IMR-90 (cell line): ENCODE data around the gene LAPTM5. TPM values are rescaled to one million over a fixed set of nuclear protein-coding genes. Genes with fewer than 3 reads are reported as not detected.

Experiments
- ATAC-seq: fragments of 200-7000 bp; cut with Tn5 transposase; 2 replicates; pipeline ENCODE4 v1.9.1; 2020; ENCODE audit warnings: low read depth, mild to moderate bottlenecking, moderate library complexity
- BruUV-seq: library from RNA; stranded (reverse); fragments of 400-500 nt; replicated peaks from 2 replicates; lab custom pipeline; 2021; lab: Mats Ljungman, UMichigan
- CTCF ChIA-PET: fragments of 300-600 bp; formaldehyde crosslinking; extraction: SDS; loops from one replicate; lab custom pipeline; 2021; ENCODE audit warnings: antibody characterized with exemption; lab: Yijun Ruan, JAX
- POLR2A ChIA-PET: fragments of 300-600 bp; sonication (Branson Sonifier 250); formaldehyde crosslinking; loops from one replicate; lab custom pipeline; 2022; ENCODE audit warnings: antibody characterized with exemption; ENCODE audit not compliant: unreplicated experiment; lab: Charles Lee
- DNase-seq: peaks from one replicate; pipeline ENCODE4 v3.0.0; 2013
- H2AFZ ChIP-seq: replicated peaks from 2 replicates; pipeline ENCODE3; 2013; ENCODE audit warnings: low read length, mild to moderate bottlenecking; ENCODE audit not compliant: poor library complexity
- H2AK5ac ChIP-seq: 2 replicates; pipeline ENCODE4 v1.6.1; 2013; ENCODE audit warnings: low read depth, low read length, inconsistent platforms
- H2AK9ac ChIP-seq: replicated peaks from 2 replicates; pipeline ENCODE3; 2013; ENCODE audit warnings: mild to moderate bottlenecking, low read depth, low read length, moderate library complexity; ENCODE audit not compliant: poor library complexity
- H2BK120ac ChIP-seq: 2 replicates; pipeline ENCODE4 v1.6.1; 2013; ENCODE audit warnings: low read depth, low read length, inconsistent platforms
- H2BK15ac ChIP-seq: 3 replicates; pipeline ENCODE4 v1.6.1; 2013; ENCODE audit warnings: low read depth, low read length, inconsistent platforms
- H2BK20ac ChIP-seq: 2 replicates; pipeline ENCODE4 v1.6.1; 2013; ENCODE audit warnings: low read depth, mild to moderate bottlenecking, inconsistent platforms, low read length, moderate library complexity
- H2BK5ac ChIP-seq: 2 replicates; pipeline ENCODE4 v1.6.1; 2013; ENCODE audit warnings: mild to moderate bottlenecking, low read depth, low read length, inconsistent platforms; ENCODE audit not compliant: poor library complexity, severe bottlenecking
- H3K14ac ChIP-seq: replicated peaks from 2 replicates; pipeline ENCODE4 v1.6.1; 2013; ENCODE audit warnings: low read depth, low read length, inconsistent platforms
- H3K18ac ChIP-seq: 2 replicates; pipeline ENCODE4 v1.6.1; 2013; ENCODE audit warnings: low read depth, low read length, control low read depth
- H3K23ac ChIP-seq: 2 replicates; pipeline ENCODE4 v1.6.1; 2013; ENCODE audit warnings: low read depth, low read length, inconsistent platforms
- H3K27ac ChIP-seq: 2 replicates; pipeline ENCODE4 v1.5.1; 2013; ENCODE audit warnings: mild to moderate bottlenecking, control low read depth, low read length; ENCODE audit not compliant: insufficient read depth
- H3K27me3 ChIP-seq: 2 replicates; pipeline ENCODE4 v1.6.1; 2013; ENCODE audit warnings: low read length; ENCODE audit not compliant: control insufficient read depth, insufficient read depth
- H3K36me3 ChIP-seq: 2 replicates; pipeline ENCODE4 v1.6.1; 2013; ENCODE audit warnings: low read length, mixed read lengths; ENCODE audit not compliant: control insufficient read depth, insufficient read depth
- H3K4ac ChIP-seq: 2 replicates; pipeline ENCODE4 v1.6.1; 2013; ENCODE audit warnings: low read depth, low read length, inconsistent platforms
- H3K4me1 ChIP-seq: 2 replicates; pipeline ENCODE4 v1.6.1; 2013; ENCODE audit warnings: low read length, mixed read lengths; ENCODE audit not compliant: control insufficient read depth, insufficient read depth
- H3K4me2 ChIP-seq: 2 replicates; pipeline ENCODE4 v1.6.1; 2013; ENCODE audit warnings: low read depth, mild to moderate bottlenecking, control low read depth, low read length, moderate library complexity
- H3K4me3 ChIP-seq: 2 replicates; pipeline ENCODE4 v1.5.1; 2013; ENCODE audit warnings: low read depth, mild to moderate bottlenecking, control low read depth, low read length, moderate library complexity; ENCODE audit not compliant: insufficient read depth
- H3K56ac ChIP-seq: 2 replicates; pipeline ENCODE4 v1.6.1; 2013; ENCODE audit warnings: low read length, inconsistent platforms; ENCODE audit not compliant: insufficient read depth; ENCODE audit errors: extremely low read depth
- H3K79me1 ChIP-seq, 2 experiments: 2 replicates each; pipeline ENCODE4 v1.6.1; 2013; ENCODE audit warnings: low read length in 2 of 2, inconsistent platforms in 1 of 2, low read depth in 1 of 2
- H3K9ac ChIP-seq: 2 replicates; pipeline ENCODE4 v1.6.1; 2013; ENCODE audit warnings: low read depth, low read length, control low read depth
- H3K9me1 ChIP-seq: 2 replicates; pipeline ENCODE4 v1.6.1; 2013; ENCODE audit warnings: low read length, inconsistent platforms; ENCODE audit not compliant: insufficient read depth
- H3K9me3 ChIP-seq: 2 replicates; pipeline ENCODE4 v1.6.1; 2013; ENCODE audit warnings: low read length; ENCODE audit not compliant: control insufficient read depth, insufficient read depth
- H4K20me1 ChIP-seq: 2 replicates; pipeline ENCODE4 v1.6.1; 2013; ENCODE audit warnings: low read length, inconsistent platforms; ENCODE audit not compliant: insufficient read depth
- H4K5ac ChIP-seq: 2 replicates; pipeline ENCODE4 v1.6.1; 2013; ENCODE audit warnings: mild to moderate bottlenecking, low read depth, low read length, control low read depth
- H4K8ac ChIP-seq, 2 experiments: 2 replicates each; pipeline ENCODE4 v1.6.1; 2013; ENCODE audit warnings: low read depth in 2 of 2, low read length in 2 of 2, control low read depth in 1 of 2, inconsistent platforms in 1 of 2
- H4K91ac ChIP-seq: 2 replicates; pipeline ENCODE4 v1.6.1; 2013; ENCODE audit warnings: low read depth, low read length, inconsistent platforms; ENCODE audit not compliant: insufficient read depth
- BHLHE40 ChIP-seq: fragments of 150-350 bp; IDR thresholded peaks from 2 replicates; pipeline ENCODE4 v1.6.1; 2016; ENCODE audit warnings: mild to moderate bottlenecking, low read depth, low read length
- CHD1 ChIP-seq: IDR thresholded peaks from 2 replicates; pipeline ENCODE4 v1.6.1; 2012; ENCODE audit warnings: low read depth, low read length, improper control_type of control experiment
- FOS ChIP-seq: fragments of 150-350 bp; IDR thresholded peaks from 2 replicates; pipeline ENCODE4 v1.6.1; 2016; ENCODE audit warnings: low read depth, low read length
- MXI1 ChIP-seq: IDR thresholded peaks from 2 replicates; pipeline ENCODE4 v1.6.1; 2012; ENCODE audit warnings: low read depth, mild to moderate bottlenecking, low read length, moderate library complexity, borderline replicate concordance
- NFE2L2 ChIP-seq: fragments of 150-350 bp; IDR thresholded peaks from 2 replicates; pipeline ENCODE4 v1.6.1; 2016; ENCODE audit warnings: low read depth, mild to moderate bottlenecking, low read length
- POLR2A ChIP-seq: IDR thresholded peaks from 2 replicates; pipeline ENCODE4 v1.6.1; 2012; ENCODE audit warnings: mild to moderate bottlenecking, low read depth, low read length
- RAD21 ChIP-seq: IDR thresholded peaks from 2 replicates; pipeline ENCODE4 v1.6.1; 2012; ENCODE audit warnings: low read length, improper control_type of control experiment
- RCOR1 ChIP-seq: IDR thresholded peaks from 2 replicates; pipeline ENCODE4 v1.6.1; 2012; ENCODE audit warnings: mild to moderate bottlenecking, low read length, improper control_type of control experiment; ENCODE audit not compliant: insufficient replicate concordance
- RFX5 ChIP-seq: IDR thresholded peaks from 2 replicates; pipeline ENCODE4 v1.8.0; 2012; ENCODE audit warnings: low read depth, mild to moderate bottlenecking, low read length, moderate library complexity
- WGBS, 2 experiments: methylation state at CpG; one replicate each; pipeline versions ENCODE4 v1.1.5 to v1.1.7; 2013; ENCODE audit warnings: missing lambda C conversion rate in 2 of 2; ENCODE audit not compliant: insufficient read length in 1 of 2; ENCODE audit errors: extremely low coverage in 2 of 2; 5-methylcytosine and 5-hydroxymethylcytosine counted together
- dilution Hi-C: fragments of 300-500 bp; cut with HindIII; formaldehyde crosslinking; loops from one replicate; pipeline ENCODE4 v1.14.3; 2018; ENCODE audit warnings: low sequenced_read_pairs; ENCODE audit not compliant: unreplicated experiment
- in situ Hi-C: fragments of 300-500 bp; cut with MboI; formaldehyde crosslinking; loops from 3 replicates; pipeline ENCODE4 v1.14.3; 2019; ENCODE audit warnings: low sequenced_read_pairs, inconsistent platforms, mixed read lengths
- intact Hi-C: fragments of 100-400 bp; cut with micrococcal nuclease; formaldehyde crosslinking; loops from 2 replicates; pipeline ENCODE4 v1.10.0; 2022
- polyA plus RNA-seq, 3 experiments: library from polyadenylated mRNA; depleted of rRNA; stranded (reverse); fragments of >200 nt; gene quantifications; 2 replicates each; pipeline ENCODE4 v1.2.3, GENCODE V29; 2012; ENCODE audit warnings: low replicate concordance in 1 of 3
- total RNA-seq: library from RNA; depleted of rRNA; stranded (reverse); fragments of >200 nt; gene quantifications from 2 replicates; pipeline ENCODE4 v1.2.3, GENCODE V29; 2012
- TF ChIP-seq, protein P1 (sequence below): fragments of 150-350 bp; IDR thresholded peaks from 2 replicates; pipeline ENCODE4 v1.6.1; 2017; ENCODE audit warnings: mild to moderate bottlenecking, antibody characterized with exemption, low read length, low read depth

LAPTM5 gene
- total and polyA plus RNA-seq, 2 of the 4 experiments (the other 2 are of a cell fraction): 0.09 TPM; not detected in 1

DNA sequence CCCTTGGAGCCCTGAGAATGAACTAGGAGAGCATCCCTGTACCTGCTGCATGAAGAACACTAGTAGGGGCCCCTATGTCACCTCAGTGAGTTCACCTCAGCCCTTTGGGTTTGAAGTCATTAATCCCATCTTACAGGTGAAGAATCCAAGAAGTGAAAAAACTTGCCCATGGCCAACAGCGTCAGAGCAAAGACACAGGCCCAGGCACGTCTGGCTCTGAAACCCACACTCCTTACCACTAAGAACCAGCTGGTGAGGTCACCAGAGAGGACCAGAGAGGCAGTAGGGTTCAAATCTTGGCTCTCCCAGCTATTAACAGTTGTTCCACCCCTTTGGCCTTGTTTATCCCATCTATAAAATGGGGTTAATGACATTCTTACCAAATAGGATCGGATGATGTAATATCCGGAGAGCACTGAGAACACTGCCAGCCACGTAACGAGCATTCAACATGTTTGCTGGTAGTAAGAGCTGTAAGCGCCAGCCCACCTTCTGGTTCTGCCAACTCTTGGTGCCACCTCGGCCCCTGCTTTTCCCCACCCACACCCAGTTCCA is 43.0 kb downstream of the LAPTM5 start:
- no peak overlapping the region for H3K4ac ChIP-seq
- H3K14ac ChIP-seq: no peak overlapping the region
- no peak overlapping the region for H4K5ac ChIP-seq
- H3K9me1 ChIP-seq: no peaks in the 10 kb centered on the region
- H2BK20ac ChIP-seq: no peak overlapping the region
- H3K18ac ChIP-seq: no peak overlapping the region
- H4K20me1 ChIP-seq: peaks cover 4% of the 10 kb centered on the region
- no peak overlapping the region for H3K27ac ChIP-seq
- H3K23ac ChIP-seq: no peak overlapping the region
- H4K8ac ChIP-seq: no peak overlapping the region
- H3K79me1 ChIP-seq: peaks cover 0 to 6% of the 10 kb centered on the region in 2 experiments; a peak in 1 of 4 replicates
- H3K4me3 ChIP-seq: no peak overlapping the region
- H2AK5ac ChIP-seq: no peak overlapping the region
- WGBS, 2 experiments: 75% methylated on average over 6 of the region's 8 CpGs; no CpG with 5 or more reads in 1 of the 2 experiments
- no peak overlapping the region for H3K4me2 ChIP-seq
- DNase-seq: no peak
- H2BK120ac ChIP-seq: no peak overlapping the region
- peaks cover 4% of the 10 kb centered on the region; the same call in 1 of the 2 replicates for H3K4me1 ChIP-seq
- in situ Hi-C loops: loop anchor here (10.0 kb wide), 1 partner anchor 1480 kb away; the partner anchor contains the start of genes MECR and PTPRU
- H2BK5ac ChIP-seq: no peak overlapping the region
- dilution Hi-C loops: no loop called here
- no peak overlapping the region for H2BK15ac ChIP-seq
- TF ChIP-seq MXI1 (no peak), CHD1 (no peak), RCOR1 (no peak), POLR2A (no peak), RAD21 (no peak), FOS (no peak), RFX5 (no peak), NFE2L2 (no peak), BHLHE40 (no peak)
- TF ChIP-seq, protein P1, sequence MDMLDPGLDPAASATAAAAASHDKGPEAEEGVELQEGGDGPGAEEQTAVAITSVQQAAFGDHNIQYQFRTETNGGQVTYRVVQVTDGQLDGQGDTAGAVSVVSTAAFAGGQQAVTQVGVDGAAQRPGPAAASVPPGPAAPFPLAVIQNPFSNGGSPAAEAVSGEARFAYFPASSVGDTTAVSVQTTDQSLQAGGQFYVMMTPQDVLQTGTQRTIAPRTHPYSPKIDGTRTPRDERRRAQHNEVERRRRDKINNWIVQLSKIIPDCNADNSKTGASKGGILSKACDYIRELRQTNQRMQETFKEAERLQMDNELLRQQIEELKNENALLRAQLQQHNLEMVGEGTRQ: no peak
- no peak overlapping the region for H3K56ac ChIP-seq
- BruUV-seq: no TSS peak
- CTCF ChIA-PET: no interaction called here
- POLR2A ChIA-PET: no interaction called here
- no peak overlapping the region for H3K9ac ChIP-seq
- H4K91ac ChIP-seq: no peak overlapping the region
- peaks cover 30% of the 10 kb centered on the region for H3K27me3 ChIP-seq
- no peak for ATAC-seq
- intact Hi-C loops: no loop called here
- no peaks in the 10 kb centered on the region for H3K36me3 ChIP-seq
- no peak overlapping the region for H2AK9ac ChIP-seq
- no peak overlapping the region for H2AFZ ChIP-seq
- H3K9me3 ChIP-seq: no peaks in the 10 kb centered on the region; the same call in 1 of the 2 replicates
